HCT116 (cell line): ENCODE measurements around the gene CAP2. TPM values are rescaled to one million over a fixed set of nuclear protein-coding genes. Genes with fewer than 3 reads are reported as not detected.

Experiments used
- ATAC-seq: fragments of 200-7000 bp; cut with Tn5 transposase; 2 replicates; pipeline ENCODE4 v1.9.1; 2020; ENCODE audit warnings: mild to moderate bottlenecking, moderate library complexity
- BruUV-seq: library from RNA; stranded (reverse); fragments of 400-500 nt; replicated peaks from 2 replicates; lab custom pipeline; 2021; lab: Mats Ljungman, UMichigan
- CTCF ChIA-PET: fragments of 300-600 bp; sonication (Branson Sonifier 250); formaldehyde crosslinking; loops from one replicate; lab custom pipeline; 2021; ENCODE audit warnings: antibody characterized with exemption; lab: Charles Lee
- POLR2A ChIA-PET: fragments of 300-600, 350-600 bp; sonication (Branson Sonifier 250); formaldehyde crosslinking; loops from one replicate; lab custom pipeline; 2021; ENCODE audit warnings: antibody characterized with exemption; lab: Charles Lee
- RAD21 ChIA-PET, 2 experiments: fragments of 300-600 bp; sonication (Branson Sonifier 250); formaldehyde crosslinking; loops; one replicate each; lab custom pipeline; 2023; ENCODE audit warnings: low total read pairs in 2 of 2; ENCODE audit not compliant: uncharacterized antibody in 2 of 2, unreplicated experiment in 2 of 2, low non-redundant PET in 1 of 2; lab: Charles Lee
- DNase-seq: peaks from one replicate; pipeline ENCODE4 v3.0.0-alpha.2; 2010; ENCODE audit warnings: low read depth, low spot score
- H2AFZ ChIP-seq: fragments of 200-600 bp; shearing (Covaris generic), sonication (generic); 2 replicates; pipeline ENCODE4 v1.6.1; 2017; ENCODE audit warnings: low read depth, mixed run types, mixed read lengths, antibody characterized with exemption, low read length; ENCODE audit not compliant: poor library complexity, severe bottlenecking
- H3K27ac ChIP-seq: 2 replicates; pipeline ENCODE4 v1.5.1; 2012; ENCODE audit warnings: low read depth, low read length
- H3K27me3 ChIP-seq: fragments of 200-600 bp; sonication (generic); 2 replicates; pipeline ENCODE4 v1.6.1; 2016; ENCODE audit warnings: mixed run types, low read length, mixed read lengths; ENCODE audit not compliant: insufficient read depth
- H3K36me3 ChIP-seq, 2 experiments: fragments of 200-500 bp in 1 of 2; fragments of 200-600 bp in 1 of 2; sonication (Bioruptor generic) in 1 of 2; sonication (generic) in 1 of 2; 2 replicates each; pipeline versions ENCODE4 v1.5.1 to v1.6.1; 2014 to 2016; ENCODE audit warnings: low read length in 2 of 2, inconsistent platforms in 1 of 2, mixed read lengths in 1 of 2, mixed run types in 1 of 2; ENCODE audit not compliant: insufficient read depth in 2 of 2, control insufficient read depth in 1 of 2
- H3K4me1 ChIP-seq, 2 experiments: fragments of 200-600 bp in 1 of 2; sonication (generic) in 1 of 2; 2 replicates each; pipeline versions ENCODE4 v1.5.1 to v1.6.1; 2012 to 2017; ENCODE audit warnings: low read length in 2 of 2, inconsistent platforms in 1 of 2, mild to moderate bottlenecking in 1 of 2, mixed read lengths in 1 of 2, mixed run types in 1 of 2, moderate library complexity in 1 of 2; ENCODE audit not compliant: insufficient read depth in 2 of 2, control insufficient read depth in 1 of 2
- H3K4me2 ChIP-seq: fragments of 200-600 bp; sonication (generic); 2 replicates; pipeline ENCODE4 v1.6.1; 2017; ENCODE audit warnings: mixed run types, low read length, mixed read lengths
- H3K4me3 ChIP-seq, 2 experiments: fragments of 200-600 bp in 1 of 2; sonication (generic) in 1 of 2; replicated peaks in 1 of 2; 2 replicates each; pipeline ENCODE4 v1.5.1; 2011 to 2016; ENCODE audit warnings: low read length in 2 of 2, control low read depth in 1 of 2, low read depth in 1 of 2, mild to moderate bottlenecking in 1 of 2, mixed read lengths in 1 of 2, mixed run types in 1 of 2
- H3K79me2 ChIP-seq: fragments of 200-600 bp; sonication (generic); 2 replicates; pipeline ENCODE4 v1.6.1; 2017; ENCODE audit warnings: mild to moderate bottlenecking, mixed run types, low read length, moderate library complexity, mixed read lengths; ENCODE audit not compliant: insufficient read depth
- H3K9ac ChIP-seq: fragments of 200-600 bp; sonication (generic); 2 replicates; pipeline ENCODE4 v1.6.1; 2016; ENCODE audit warnings: low read length, mixed read lengths
- H3K9me2 ChIP-seq: fragments of 200-600 bp; sonication (generic), shearing (Covaris generic); 2 replicates; pipeline ENCODE4 v1.6.1; 2017; ENCODE audit warnings: mixed run types, mild to moderate bottlenecking, moderate library complexity; ENCODE audit not compliant: insufficient read depth
- H3K9me3 ChIP-seq, 2 experiments: fragments of 200-500 bp in 1 of 2; fragments of 200-600 bp in 1 of 2; sonication (Bioruptor generic) in 1 of 2; sonication (generic) in 1 of 2; 2 replicates each; pipeline ENCODE4 v1.6.1; 2014 to 2017; ENCODE audit warnings: low read length in 2 of 2, mixed read lengths in 2 of 2, inconsistent platforms in 1 of 2, low read depth in 1 of 2, mild to moderate bottlenecking in 1 of 2, mixed run types in 1 of 2, moderate library complexity in 1 of 2; ENCODE audit not compliant: control insufficient read depth in 1 of 2, insufficient read depth in 1 of 2
- H4K20me1 ChIP-seq: fragments of 200-600 bp; sonication (generic), shearing (Covaris generic); 2 replicates; pipeline ENCODE4 v1.6.1; 2017; ENCODE audit warnings: mixed run types, mild to moderate bottlenecking, moderate library complexity; ENCODE audit not compliant: insufficient read depth
- CBX3 ChIP-seq: IDR thresholded peaks from 2 replicates; pipeline ENCODE4 v1.6.1; 2012; ENCODE audit warnings: low read depth
- CEBPB ChIP-seq: IDR thresholded peaks from 2 replicates; pipeline ENCODE4 v1.6.1; 2012; ENCODE audit warnings: low read depth
- EZH2phosphoT487 ChIP-seq: fragments of 200-600 bp; IDR thresholded peaks from 2 replicates; pipeline ENCODE4 v1.6.1; 2018; ENCODE audit warnings: antibody characterized with exemption, borderline replicate concordance
- RAD21 ChIP-seq: IDR thresholded peaks from 2 replicates; pipeline ENCODE4 v1.6.1; 2012; ENCODE audit warnings: low read depth, mild to moderate bottlenecking
- TCF7L2 ChIP-seq: IDR thresholded peaks from 2 replicates; pipeline ENCODE4 v1.7.0; 2011; ENCODE audit warnings: borderline replicate concordance, inconsistent platforms; ENCODE audit not compliant: insufficient read depth, insufficient read length; ENCODE audit errors: extremely low read depth
- YY1 ChIP-seq: IDR thresholded peaks from 2 replicates; pipeline ENCODE4 v1.6.1; 2011; ENCODE audit warnings: low read length, low read depth, moderate library complexity, mild to moderate bottlenecking; ENCODE audit not compliant: insufficient replicate concordance; ENCODE audit errors: extremely low read depth
- ZBTB33 ChIP-seq: IDR thresholded peaks from 2 replicates; pipeline ENCODE4 v1.6.1; 2011; ENCODE audit warnings: mild to moderate bottlenecking, low read length, moderate library complexity; ENCODE audit not compliant: insufficient replicate concordance; ENCODE audit errors: extremely low read depth
- ZFX ChIP-seq: fragments of 450-650 bp; IDR thresholded peaks from 2 replicates; pipeline ENCODE4 v1.6.1; 2017
- intact Hi-C: fragments of 100-400 bp; cut with micrococcal nuclease; formaldehyde crosslinking; loops from 2 replicates; pipeline ENCODE4 v1.10.0; 2022
- total RNA-seq: library from RNA; stranded (reverse); gene quantifications from one replicate; pipeline ENCODE4 v1.2.1, GENCODE V29; 2021; ENCODE audit not compliant: unreplicated experiment

CAP2 gene
- total RNA-seq, 1 experiment from 2014 or later = 3.8 TPM

GRCh38 chr6:17417817-17418216 lies 24.4 kb downstream of the CAP2 start:
- CTCF ChIA-PET = no interaction called here
- peak overlapping the region; percentile 43 for H3K4me2 ChIP-seq
- peak; percentile 73 for ATAC-seq
- BruUV-seq = no TSS peak
- no peaks in the 10 kb centered on the region for H3K9me2 ChIP-seq
- H3K9ac ChIP-seq = no peak overlapping the region
- no peak overlapping the region for H3K27ac ChIP-seq
- H3K27me3 ChIP-seq = no peaks in the 10 kb centered on the region
- DNase-seq = no peak
- H3K36me3 ChIP-seq = no peaks in the 10 kb centered on the region
- RAD21 ChIA-PET = no interaction called here
- peaks cover 4 to 25% of the 10 kb centered on the region in 2 experiments; a peak in 3 of 4 replicates for H3K4me1 ChIP-seq
- no peak overlapping the region for H2AFZ ChIP-seq
- H4K20me1 ChIP-seq = no peaks in the 10 kb centered on the region
- intact Hi-C loops = no loop called here
- no peaks in the 10 kb centered on the region for H3K9me3 ChIP-seq
- POLR2A ChIA-PET = no interaction called here
- no peak overlapping the region for H3K4me3 ChIP-seq
- TF ChIP-seq EZH2phosphoT487 = no peak
- TF ChIP-seq CBX3 = no peak
- TF ChIP-seq TCF7L2 = no peak
- no peak for TF ChIP-seq ZBTB33
- no peak for TF ChIP-seq RAD21
- TF ChIP-seq ZFX = no peak
- TF ChIP-seq CEBPB = no peak
- no peak for TF ChIP-seq YY1
- no peaks in the 10 kb centered on the region; the same call in 1 of the 2 replicates for H3K79me2 ChIP-seq
